ENCODE data around the gene PDK4. TPM values are rescaled to one million over a fixed set of nuclear protein-coding genes. Genes with fewer than 3 reads are reported as not detected.

The PDK4 gene
- total RNA-seq, 4 donors from 2014 or later: 37.9 to 453 (median 141) TPM

DNA sequence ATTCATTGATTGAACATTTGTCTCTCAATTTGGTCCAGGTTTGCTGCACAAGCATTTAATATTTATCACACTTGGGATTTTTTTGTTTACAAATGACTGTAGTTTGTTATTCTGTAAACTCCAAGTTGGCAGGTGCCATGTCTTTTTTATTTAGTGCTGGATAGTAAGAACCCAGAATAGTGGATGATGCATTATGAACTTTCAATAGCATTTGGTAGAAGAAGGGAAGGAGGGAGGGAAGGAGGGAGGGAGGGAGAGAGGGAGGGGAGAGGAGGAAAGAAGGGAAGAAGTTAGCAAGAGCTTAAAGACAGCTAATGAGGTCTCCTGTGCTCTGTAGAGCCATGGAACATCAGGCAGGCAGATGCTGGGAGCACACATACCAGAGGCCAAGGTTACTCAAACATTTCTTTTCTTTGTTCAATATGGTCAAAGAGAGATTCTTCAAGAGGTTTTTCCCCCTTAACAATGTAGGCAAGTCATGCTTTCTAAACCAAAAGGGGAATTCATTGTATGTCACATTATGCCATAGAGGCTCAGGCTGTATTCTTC lies 25.8 kb upstream of the PDK4 start:
- H3K4me1 ChIP-seq: peaks cover 4 to 21% of the 10 kb centered on the region in 2 donors
- no peak for TF ChIP-seq POLR2A (IDR thresholded peaks at IDR 0.05)
- TF ChIP-seq, protein P1, sequence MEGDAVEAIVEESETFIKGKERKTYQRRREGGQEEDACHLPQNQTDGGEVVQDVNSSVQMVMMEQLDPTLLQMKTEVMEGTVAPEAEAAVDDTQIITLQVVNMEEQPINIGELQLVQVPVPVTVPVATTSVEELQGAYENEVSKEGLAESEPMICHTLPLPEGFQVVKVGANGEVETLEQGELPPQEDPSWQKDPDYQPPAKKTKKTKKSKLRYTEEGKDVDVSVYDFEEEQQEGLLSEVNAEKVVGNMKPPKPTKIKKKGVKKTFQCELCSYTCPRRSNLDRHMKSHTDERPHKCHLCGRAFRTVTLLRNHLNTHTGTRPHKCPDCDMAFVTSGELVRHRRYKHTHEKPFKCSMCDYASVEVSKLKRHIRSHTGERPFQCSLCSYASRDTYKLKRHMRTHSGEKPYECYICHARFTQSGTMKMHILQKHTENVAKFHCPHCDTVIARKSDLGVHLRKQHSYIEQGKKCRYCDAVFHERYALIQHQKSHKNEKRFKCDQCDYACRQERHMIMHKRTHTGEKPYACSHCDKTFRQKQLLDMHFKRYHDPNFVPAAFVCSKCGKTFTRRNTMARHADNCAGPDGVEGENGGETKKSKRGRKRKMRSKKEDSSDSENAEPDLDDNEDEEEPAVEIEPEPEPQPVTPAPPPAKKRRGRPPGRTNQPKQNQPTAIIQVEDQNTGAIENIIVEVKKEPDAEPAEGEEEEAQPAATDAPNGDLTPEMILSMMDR (IDR thresholded peaks at IDR 0.05): no peak
- no peak overlapping the region for H3K4me3 ChIP-seq (replicated peaks in 1 of 3)
- H3K36me3 ChIP-seq: no peaks in the 10 kb centered on the region
- DNase-seq: no peak
- no peaks in the 10 kb centered on the region for H3K27me3 ChIP-seq
- no peaks in the 10 kb centered on the region for H3K9me3 ChIP-seq
- intact Hi-C loops (cut with DNase I): no loop called here
- H3K27ac ChIP-seq: peak overlapping the region in 2 of 3 donors; percentile 12 to 37

GRCh38 chr7:95621404-95621803 lies 25.1 kb upstream of the PDK4 start:
- no peak for TF ChIP-seq POLR2A (IDR thresholded peaks at IDR 0.05)
- TF ChIP-seq, protein P1 (IDR thresholded peaks at IDR 0.05): no peak
- H3K27ac ChIP-seq: peak overlapping the region in 2 of 3 donors; percentile 12 to 37
- no peaks in the 10 kb centered on the region for H3K9me3 ChIP-seq
- DNase-seq: no peak
- H3K27me3 ChIP-seq: no peaks in the 10 kb centered on the region
- peaks cover 4 to 21% of the 10 kb centered on the region in 2 donors for H3K4me1 ChIP-seq
- H3K36me3 ChIP-seq: no peaks in the 10 kb centered on the region
- intact Hi-C loops (cut with DNase I): no loop called here
- WGBS, 2 donors: 80 to 84% methylated on average over 1 of the region's 1 CpG
- no peak overlapping the region for H3K4me3 ChIP-seq (replicated peaks in 1 of 3)

GRCh38 chr7:95620631-95621030 lies 24.3 kb upstream of the PDK4 start:
- TF ChIP-seq, protein P1 (IDR thresholded peaks at IDR 0.05): no peak
- TF ChIP-seq POLR2A (IDR thresholded peaks at IDR 0.05): no peak
- H3K36me3 ChIP-seq: no peaks in the 10 kb centered on the region
- peaks cover 4 to 21% of the 10 kb centered on the region in 2 donors for H3K4me1 ChIP-seq
- no peak overlapping the region for H3K27ac ChIP-seq
- no peak overlapping the region for H3K4me3 ChIP-seq (replicated peaks in 1 of 3)
- no peaks in the 10 kb centered on the region for H3K27me3 ChIP-seq
- intact Hi-C loops (cut with DNase I): no loop called here
- no peaks in the 10 kb centered on the region for H3K9me3 ChIP-seq
- DNase-seq: no peak
- 81 to 95% methylated on average over 3 of the region's 3 CpGs for WGBS, 2 donors

DNA sequence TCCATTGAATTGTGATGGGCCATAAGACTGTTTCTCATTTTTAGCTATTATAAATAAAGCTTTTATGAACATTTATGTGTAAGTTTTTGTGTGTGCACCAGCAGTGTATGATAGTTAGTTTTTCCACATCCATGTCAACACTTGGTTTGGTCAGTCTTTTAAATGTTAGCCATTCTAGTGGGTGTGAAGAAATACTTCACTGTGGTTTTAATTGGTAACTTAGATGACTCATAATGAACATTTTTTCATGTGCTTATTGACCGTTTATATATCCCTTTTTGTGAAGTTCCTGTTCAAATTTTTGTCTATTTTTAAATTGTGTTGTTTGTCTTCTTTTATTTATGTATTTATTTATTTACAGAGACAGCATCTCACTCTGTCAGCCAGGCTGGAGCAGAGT lies 23.6 kb upstream of the PDK4 start:
- intact Hi-C loops (cut with DNase I): no loop called here
- Histone ChIP-seq H3K36me3 (no peaks in the 10 kb centered on the region), H3K27ac (no peak overlapping the region), H3K9me3 (no peaks in the 10 kb centered on the region), H3K4me3 (replicated peaks in 1 of 3) (no peak overlapping the region), H3K4me1 (peaks cover 4 to 21% of the 10 kb centered on the region in 2 donors), H3K27me3 (no peaks in the 10 kb centered on the region)
- TF ChIP-seq, protein P1 (IDR thresholded peaks at IDR 0.05): no peak
- no peak for TF ChIP-seq POLR2A (IDR thresholded peaks at IDR 0.05)
- no peak for DNase-seq
- 77 to 82% methylated on average over 1 of the region's 1 CpG for WGBS, 2 donors

- Histone ChIP-seq H3K27me3 (no peaks in the 10 kb centered on the region), H3K9me3 (no peaks in the 10 kb centered on the region), H3K36me3 (no peaks in the 10 kb centered on the region), H3K27ac (no peak overlapping the region), H3K4me1 (peaks cover 4 to 21% of the 10 kb centered on the region in 2 donors), H3K4me3 (replicated peaks in 1 of 3) (no peak overlapping the region)
- intact Hi-C loops (cut with DNase I): no loop called here
- no peak for DNase-seq
- no peak for TF ChIP-seq POLR2A (IDR thresholded peaks at IDR 0.05)
- TF ChIP-seq, protein P1 (IDR thresholded peaks at IDR 0.05): no peak
- 95 to 98% methylated on average over 2 of the region's 2 CpGs for WGBS, 2 donors
These were observed 23.2 kb upstream of the PDK4 start for GRCh38 chr7:95619517-95619916.
